ENCODE measurements around the gene ANKRD53. TPM values are rescaled to one million over a fixed set of nuclear protein-coding genes. Genes with fewer than 3 reads are reported as not detected.

ANKRD53 gene
- total RNA-seq, 1 donor from 2014 or later, result 0.38 TPM

GRCh38 chr2:70984576-70985282 lies 6.3 kb downstream of the ANKRD53 start:
- peak; percentile 81 for TF ChIP-seq CTCF (IDR thresholded peaks at IDR 0.05)
- Histone ChIP-seq H3K9me3 (no peaks in the 10 kb centered on the region), H3K27ac (no peak overlapping the region), H3K36me3 (peaks cover 40% of the 10 kb centered on the region), H3K4me1 (no peaks in the 10 kb centered on the region), H3K4me3 (no peak overlapping the region), H3K27me3 (no peaks in the 10 kb centered on the region)
- peak; percentile 84 for DNase-seq
- intact Hi-C loops (cut with DNase I), result no loop called here
- peak; percentile 94 for ATAC-seq

GRCh38 chr2:70985283-70985688 lies 6.9 kb downstream of the ANKRD53 start:
- intact Hi-C loops (cut with DNase I), result no loop called here
- TF ChIP-seq CTCF (IDR thresholded peaks at IDR 0.05), result no peak
- no peaks in the 10 kb centered on the region for H3K9me3 ChIP-seq
- no peaks in the 10 kb centered on the region for H3K27me3 ChIP-seq
- ATAC-seq (no peak), DNase-seq (no peak)
- H3K36me3 ChIP-seq, result peaks cover 46% of the 10 kb centered on the region
- H3K27ac ChIP-seq, result no peak overlapping the region
- H3K4me3 ChIP-seq, result no peak overlapping the region
- H3K4me1 ChIP-seq, result no peaks in the 10 kb centered on the region

- Histone ChIP-seq H3K36me3 (peaks cover 53% of the 10 kb centered on the region), H3K27me3 (no peaks in the 10 kb centered on the region), H3K9me3 (no peaks in the 10 kb centered on the region), H3K4me3 (no peak overlapping the region), H3K27ac (no peak overlapping the region), H3K4me1 (no peaks in the 10 kb centered on the region)
- ATAC-seq (no peak), DNase-seq (no peak)
- intact Hi-C loops (cut with DNase I), result no loop called here
- no peak for TF ChIP-seq CTCF (IDR thresholded peaks at IDR 0.05)
Measured at GRCh38 chr2:70985956-70986355, 7.5 kb downstream of the ANKRD53 start.

- peaks cover 60% of the 10 kb centered on the region for H3K36me3 ChIP-seq
- no peaks in the 10 kb centered on the region for H3K4me1 ChIP-seq
- no peak for TF ChIP-seq CTCF (IDR thresholded peaks at IDR 0.05)
- no peak for ATAC-seq
- H3K27ac ChIP-seq, result no peak overlapping the region
- intact Hi-C loops (cut with DNase I), result no loop called here
- H3K27me3 ChIP-seq, result no peaks in the 10 kb centered on the region
- peak; percentile 20 for DNase-seq
- H3K4me3 ChIP-seq, result no peak overlapping the region
- no peaks in the 10 kb centered on the region for H3K9me3 ChIP-seq
Measured at GRCh38 chr2:70986499-70987189, 8.2 kb downstream of the ANKRD53 start.

- H3K36me3 ChIP-seq, result peaks cover 63% of the 10 kb centered on the region
Measured at GRCh38 chr2:70987386-70987785, 9.0 kb downstream of the ANKRD53 start.

More at GRCh38 chr2:70987386-70987785, 9.0 kb downstream of the ANKRD53 start:
- no peaks in the 10 kb centered on the region for H3K27me3 ChIP-seq
- H3K4me1 ChIP-seq, result no peaks in the 10 kb centered on the region
- no peak for DNase-seq
- ATAC-seq, result no peak
- no peaks in the 10 kb centered on the region for H3K9me3 ChIP-seq
- intact Hi-C loops (cut with DNase I), result no loop called here
- no peak overlapping the region for H3K4me3 ChIP-seq
- H3K27ac ChIP-seq, result no peak overlapping the region
- TF ChIP-seq CTCF (IDR thresholded peaks at IDR 0.05), result no peak
